Activated CD4-positive, CD25-positive, alpha-beta regulatory T cell (primary cell): ENCODE data around the gene FSTL1.

Source experiments
- DNase-seq, 4 experiments: peaks; one replicate each; lab custom pipeline; 2025; lab: John Stamatoyannopoulos, UW

Gene FSTL1

DNA sequence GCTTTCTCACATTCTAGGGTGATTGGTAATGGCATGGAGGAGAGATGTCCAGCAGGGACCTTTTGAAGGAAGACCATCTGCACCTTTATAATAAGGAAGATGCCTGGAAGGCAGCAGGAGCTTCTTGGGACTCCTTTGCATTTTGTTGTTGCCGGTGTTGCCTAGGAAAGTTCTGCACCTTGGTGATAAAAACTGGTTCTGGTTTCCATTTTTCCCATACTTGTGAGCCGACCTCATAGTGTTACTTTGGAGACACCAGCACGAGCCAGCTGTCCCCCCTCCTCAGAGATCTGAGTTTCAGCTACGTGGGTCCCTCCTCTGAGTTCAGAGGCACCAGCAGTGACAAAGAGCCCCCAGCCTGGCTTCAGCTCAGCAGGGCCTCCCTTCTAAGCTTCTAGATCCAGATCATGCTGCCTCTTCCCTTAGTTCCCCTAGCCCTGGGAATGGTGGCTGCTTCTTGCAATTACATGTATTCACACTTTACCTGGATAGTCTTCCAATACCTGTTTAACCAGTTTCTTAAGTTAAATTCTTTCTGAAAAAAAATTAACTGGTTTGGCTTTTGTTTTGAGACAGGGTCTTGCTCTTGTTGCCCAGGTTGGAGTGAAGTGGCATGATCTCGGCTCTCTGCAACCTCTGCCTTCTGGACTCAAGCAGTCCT, 18.0 kb upstream of the FSTL1 start:
- no peak for DNase-seq

DNA sequence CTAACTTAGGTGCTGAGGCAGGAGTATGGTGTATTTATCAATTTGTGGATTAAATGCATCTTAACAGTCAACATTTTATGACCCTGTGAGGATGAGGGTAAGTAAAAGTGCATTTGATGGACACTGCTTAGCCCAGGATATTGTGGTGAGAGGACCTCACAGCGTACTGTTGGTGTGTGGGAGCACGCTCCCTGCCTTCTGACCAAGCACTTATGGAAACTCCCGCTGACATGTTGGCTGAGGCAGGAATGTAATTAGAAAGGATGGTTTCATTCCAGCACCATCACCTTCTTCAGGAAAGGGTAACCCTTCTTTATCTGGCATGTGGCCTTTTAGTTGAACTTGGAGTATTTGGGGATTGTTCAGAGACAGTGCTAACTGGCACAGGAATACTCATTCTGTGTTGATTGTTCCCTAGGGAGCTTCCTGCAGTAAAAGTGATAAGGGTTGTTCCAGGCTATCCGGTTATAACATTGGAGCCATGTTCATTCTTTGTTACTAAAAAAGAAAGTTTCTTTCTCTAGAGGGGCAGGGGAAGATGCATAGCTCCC, 11.7 kb upstream of the FSTL1 start:
- no peak for DNase-seq

DNA sequence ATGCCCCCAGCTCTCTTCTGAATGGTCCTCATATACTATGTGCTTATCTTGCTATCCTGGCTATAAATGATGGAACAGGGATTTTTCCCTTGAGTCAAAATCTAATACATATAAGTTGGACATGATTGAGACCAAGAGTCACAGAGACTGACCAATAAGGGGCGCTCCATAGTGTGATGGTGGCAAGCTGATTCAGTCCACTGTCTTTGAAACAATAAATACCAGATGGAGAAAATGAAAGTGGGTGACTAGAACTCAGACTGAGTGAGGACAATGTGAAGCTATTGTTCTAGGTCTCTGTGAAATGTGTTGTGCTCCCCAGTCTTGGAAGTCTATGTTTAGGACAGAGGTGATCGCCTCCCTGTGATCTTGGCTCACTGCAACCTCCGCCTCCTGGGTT, 10.6 kb upstream of the FSTL1 start:
- no peak for DNase-seq

DNA sequence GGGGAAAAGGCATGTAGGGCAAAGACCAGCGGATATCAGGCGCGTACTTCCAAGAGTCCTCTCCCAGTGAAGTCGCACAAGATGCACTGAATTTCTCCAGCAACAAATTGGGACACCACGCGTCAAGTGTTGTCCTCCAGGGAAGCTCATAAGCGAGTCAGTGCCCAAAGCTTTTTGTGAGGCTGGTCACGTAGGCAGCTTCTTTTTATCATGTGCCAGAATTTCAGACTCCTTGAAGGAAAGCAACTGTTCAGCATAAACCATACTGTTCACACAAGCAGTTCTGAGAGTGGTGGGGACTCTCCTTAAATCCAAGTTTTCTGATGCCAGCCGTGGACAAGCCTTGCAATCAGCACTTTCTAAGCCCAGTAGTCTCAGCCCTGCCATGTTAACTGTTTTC, 10.1 kb upstream of the FSTL1 start:
- no peak for DNase-seq

DNA sequence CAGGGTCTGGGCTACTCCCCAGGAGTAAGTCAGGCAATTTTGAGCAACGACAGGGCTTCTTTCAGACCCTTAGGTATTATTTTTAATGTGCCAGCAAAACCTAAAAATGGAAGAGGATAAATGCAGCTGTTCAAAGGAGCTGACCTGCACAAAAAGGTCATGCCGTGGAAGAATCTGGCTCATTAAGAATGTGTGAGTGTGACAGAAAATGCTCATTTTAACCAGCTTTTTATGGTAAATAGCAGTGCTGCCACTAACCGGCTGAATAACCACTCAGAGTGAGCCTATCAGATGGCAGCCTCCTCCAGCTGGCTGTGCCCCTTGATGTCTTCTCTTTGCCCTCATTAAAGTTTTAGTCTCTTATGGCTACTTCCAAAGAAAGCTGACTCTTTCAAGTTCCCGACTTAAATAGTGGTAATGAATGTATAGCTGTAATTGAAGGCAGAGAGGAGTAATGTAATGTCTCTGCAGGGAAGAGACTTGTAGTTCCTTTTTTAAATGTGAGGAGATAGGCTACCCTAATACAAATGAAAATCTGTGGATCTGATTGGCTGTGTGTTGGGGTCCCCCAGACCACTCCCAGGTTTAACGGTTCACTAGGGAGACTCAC, 9.5 kb upstream of the FSTL1 start:
- no peak for DNase-seq

DNA sequence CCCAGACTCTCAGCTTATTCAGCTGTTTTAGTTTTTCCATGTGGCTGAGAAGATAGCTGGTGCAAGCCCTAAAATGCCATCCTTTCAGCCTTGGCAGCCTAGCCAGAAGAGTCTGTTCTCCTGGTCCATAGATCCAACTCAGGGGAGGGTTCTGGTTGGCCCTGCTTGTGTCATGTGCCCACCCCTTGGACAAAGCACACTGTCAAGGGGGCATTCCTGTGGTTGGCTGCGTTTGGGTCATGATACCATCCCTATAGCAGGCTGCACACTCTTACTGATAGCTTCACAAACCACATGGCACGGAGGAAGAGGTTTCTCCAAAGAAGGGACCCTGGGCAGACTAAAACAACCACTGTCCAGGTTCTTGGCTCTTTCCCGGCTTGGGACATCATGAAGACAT, 8.4 kb upstream of the FSTL1 start:
- DNase-seq = no peak

DNA sequence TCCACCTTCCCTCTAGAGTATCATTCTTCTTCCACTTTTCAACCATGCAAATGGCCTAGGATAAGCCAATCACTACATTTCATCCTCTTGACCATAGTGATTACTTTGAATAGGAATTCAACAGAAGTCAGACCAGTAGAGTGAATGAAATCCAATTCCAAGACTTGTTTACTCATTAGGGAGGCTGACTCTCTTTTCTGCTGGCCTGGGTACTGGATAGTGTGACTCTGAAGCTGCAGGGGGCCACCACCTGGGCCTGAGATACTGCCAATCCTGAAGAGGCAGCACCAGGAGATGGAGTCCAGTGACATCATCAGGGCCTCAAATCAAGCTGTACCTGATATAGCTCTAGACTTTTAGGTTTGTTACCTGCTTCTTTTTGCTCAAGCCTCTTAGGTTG, 7.0 kb upstream of the FSTL1 start:
- no peak for DNase-seq

DNA sequence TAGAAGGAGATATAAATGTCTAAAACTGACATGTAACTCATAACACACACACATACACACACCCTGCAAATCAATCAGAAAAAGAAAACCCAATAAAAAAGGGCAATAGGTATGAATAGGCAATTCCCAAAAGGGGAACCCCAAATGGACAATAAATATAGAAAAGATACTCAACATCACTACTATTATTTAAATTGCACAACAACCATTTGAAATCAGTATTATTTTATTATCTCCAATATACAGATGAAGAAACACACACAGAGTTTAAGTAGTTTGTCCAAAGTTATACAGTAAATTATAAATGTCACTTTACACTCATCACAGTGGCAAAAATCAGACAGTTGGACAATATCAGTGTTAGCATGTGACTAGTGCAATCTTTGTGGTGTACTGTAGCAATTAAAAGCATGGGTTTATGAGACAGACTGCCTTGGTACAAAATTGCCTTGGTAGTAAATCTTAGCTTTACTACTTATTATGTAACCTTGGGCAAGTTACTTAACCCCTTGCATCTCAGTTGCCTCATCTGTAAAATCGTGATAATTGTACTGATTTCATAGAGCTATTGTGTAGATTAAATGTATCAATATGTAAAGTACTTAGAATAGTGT, 3.4 kb upstream of the FSTL1 start:
- DNase-seq = no peak

DNA sequence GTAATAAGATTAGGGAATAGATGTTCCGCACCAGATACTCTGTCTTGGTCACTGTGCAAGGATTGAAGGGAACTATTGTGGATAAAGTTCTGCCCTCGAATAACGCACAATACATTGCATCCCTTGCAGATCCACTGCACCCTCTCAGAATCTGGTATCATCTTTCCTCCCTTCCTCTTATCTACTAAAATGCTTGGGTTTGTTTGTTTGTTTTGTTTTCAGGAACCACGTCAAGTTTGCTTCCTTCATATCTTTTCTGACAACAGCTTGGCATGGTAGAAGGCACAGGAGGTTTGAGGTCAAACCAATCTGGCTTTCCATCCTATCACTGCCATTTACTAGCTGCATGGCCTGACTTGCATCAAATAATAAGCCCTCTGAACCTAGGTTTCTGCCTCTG, 2.0 kb upstream of the FSTL1 start:
- no peak for DNase-seq

DNA sequence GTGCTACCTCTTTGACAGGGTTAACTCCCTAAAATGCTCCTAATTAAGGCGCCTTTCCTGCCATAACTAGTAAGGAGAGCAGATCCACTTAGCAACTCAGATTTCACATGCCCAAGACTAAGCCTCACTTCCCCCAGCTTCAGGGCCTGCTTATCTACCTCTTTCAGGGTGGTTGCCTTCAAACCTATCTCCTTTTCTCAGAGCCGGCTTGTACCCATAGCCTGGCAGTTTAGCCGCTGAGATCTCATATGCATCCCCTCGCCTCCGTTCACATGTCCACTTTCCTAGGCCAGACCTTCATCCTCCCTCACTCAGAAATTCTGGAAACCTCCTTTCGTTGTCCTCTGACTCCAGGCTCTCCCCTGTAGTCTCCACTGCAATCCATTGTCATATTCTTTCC, 1.0 kb upstream of the FSTL1 start:
- no peak for DNase-seq

DNA sequence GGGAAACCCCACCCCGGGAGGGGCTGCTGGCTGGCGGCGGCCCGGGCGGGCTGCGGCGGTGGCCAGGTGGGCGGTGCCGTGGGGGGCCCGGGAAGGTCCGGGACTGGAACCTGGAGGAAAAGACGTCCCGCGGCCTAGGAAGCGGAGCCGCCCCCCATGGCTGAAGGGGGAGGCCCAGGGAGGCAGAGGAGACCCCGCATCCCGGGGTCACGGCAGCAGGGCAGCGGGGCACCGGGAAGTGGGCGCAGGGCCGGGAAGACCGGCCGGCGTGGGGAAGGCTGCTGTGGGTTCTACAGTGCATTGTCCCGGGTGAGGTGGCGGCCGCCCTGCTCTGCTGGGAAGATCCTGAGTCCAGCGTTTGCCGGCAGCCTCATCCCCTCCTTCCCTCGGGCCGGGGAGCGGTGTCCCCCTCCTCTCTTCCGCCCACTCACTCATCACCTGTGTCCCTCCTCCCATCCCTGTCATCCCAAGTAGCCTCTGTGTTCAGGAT, 525 bp upstream of the FSTL1 start:
- DNase-seq = no peak

DNA sequence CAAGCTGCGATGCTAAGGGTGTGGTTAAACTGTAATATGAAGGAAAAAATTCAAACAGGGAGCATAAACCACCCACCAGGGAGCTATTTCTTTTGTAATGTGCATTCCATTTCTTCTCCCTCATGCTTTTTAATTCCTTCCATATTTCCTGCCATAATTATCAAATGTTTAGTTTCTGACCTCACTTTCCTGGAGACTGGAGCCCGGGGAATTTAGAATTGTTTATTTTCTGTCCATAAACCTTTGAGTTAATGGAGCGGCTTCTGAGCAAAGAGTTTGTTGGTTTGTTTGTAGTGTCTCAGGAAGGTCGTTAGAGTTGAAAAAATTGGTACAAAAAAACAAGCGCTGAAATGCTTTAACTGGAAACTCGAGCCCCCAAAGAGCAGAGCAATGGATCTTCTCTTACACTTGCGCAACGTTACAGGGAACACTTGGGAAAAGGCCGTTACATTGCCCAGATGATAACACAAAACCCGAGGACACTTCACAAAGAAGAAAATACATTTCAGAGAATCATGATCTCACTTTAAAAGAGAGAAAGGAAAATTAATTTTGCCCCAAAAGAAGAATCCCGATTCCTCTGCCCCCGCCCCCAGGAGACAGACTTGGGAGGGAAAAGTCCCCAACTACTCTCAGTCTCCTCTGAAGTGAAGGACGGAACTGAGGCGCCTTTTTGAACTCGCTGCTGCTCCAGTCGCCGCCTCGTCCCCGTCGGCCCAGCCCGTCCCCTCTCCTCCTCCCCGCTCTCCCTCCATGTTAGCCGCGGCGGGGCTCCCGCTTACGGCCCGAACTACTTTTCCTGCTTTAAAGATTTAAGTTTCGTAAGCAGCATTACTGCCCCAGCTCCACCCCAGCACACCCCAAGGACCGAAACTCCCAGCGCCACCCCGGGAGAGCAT, 842 bp downstream of the FSTL1 start:
- DNase-seq = no peak

DNA sequence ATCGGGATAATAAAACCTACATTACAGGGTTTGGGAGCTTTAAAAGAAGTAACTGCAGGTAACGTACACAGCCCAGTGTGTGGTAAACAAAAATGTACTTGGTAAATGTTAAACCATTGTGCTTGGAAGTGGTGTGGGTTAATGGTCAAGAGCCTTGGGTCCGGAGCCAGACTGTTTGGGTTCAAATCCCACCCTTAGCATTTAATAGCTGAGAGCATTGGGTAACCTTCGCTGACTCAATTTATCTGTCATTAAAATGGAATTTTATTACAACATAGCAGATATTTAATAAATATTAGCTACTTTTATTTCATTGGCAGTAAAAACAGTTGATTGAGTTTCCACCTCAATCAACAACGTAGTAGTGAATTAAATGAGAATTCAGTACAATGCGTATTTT, 1.5 kb downstream of the FSTL1 start:
- no peak for DNase-seq

DNA sequence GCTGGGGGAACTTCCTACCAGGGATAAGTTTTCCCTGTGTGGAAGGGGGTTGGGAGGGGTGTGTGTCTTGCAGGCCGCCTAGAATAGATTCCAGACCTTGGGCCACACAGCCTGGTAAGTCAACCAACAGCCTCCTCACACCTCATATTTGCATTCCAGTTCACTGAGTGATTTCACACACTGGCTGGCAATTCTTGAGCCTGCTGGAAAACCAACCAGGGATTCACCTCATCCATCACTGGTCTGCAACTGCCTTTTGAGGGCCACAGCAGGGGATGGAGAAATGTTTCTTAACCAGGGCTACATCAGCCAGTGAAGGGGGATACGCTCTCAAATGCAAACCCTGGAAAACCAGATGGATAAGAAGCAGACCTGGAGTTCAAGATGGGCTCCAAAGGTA, 2.0 kb downstream of the FSTL1 start:
- DNase-seq = no peak

DNA sequence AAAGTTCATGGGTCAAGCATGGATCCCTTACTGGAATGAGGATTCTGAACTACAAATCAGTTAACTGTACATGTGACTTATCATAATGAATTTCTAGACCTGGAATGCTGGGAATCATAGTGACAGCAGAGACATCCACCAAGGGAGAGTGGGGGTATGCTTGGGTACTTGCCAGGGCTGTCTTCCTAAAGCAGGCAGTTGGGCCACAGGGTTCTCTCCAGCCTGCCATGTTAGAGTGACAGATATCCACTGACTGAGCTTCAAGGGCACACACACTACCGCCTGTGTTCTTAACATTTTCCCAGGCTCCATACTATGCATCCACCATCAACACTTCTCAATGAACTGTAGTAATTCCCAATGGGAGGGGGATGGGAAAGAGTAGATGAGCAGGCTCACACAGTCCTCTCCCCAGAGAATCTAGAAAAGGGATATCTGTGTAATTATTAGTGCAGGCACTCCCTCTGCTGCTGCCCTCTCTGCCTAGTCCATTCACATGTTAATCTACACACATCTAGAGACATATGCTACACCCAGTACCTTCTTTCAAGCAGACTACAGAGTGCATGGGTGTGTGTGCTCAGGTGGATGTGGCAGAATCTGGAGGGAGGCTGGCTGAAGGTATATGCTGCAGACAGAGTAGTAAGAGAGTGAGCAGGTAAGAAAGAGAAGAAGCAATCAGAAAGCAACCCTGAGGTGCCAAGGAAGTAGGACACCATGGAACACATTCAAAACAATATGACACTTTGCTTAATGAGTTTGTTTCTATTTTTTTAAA, 3.7 kb downstream of the FSTL1 start:
- DNase-seq = no peak

DNA sequence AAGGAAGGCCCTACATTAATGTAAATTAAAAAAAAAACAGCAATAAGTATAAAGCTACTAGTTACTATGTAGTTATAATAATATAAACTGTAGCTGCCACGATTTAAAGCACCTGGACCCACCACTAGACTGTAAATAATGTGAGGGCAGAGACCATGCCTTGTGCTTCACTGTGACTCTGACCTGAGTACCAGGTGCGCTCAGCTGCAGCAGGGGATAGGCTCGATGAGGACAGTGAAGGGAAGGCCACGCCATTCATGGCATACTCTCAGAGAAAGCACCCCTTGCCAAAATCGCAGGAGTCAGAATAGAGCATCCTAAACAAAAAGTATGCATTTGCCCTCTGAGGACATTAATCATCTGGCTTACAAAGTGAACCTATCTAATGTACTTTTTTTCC, 5.1 kb downstream of the FSTL1 start:
- no peak for DNase-seq

DNA sequence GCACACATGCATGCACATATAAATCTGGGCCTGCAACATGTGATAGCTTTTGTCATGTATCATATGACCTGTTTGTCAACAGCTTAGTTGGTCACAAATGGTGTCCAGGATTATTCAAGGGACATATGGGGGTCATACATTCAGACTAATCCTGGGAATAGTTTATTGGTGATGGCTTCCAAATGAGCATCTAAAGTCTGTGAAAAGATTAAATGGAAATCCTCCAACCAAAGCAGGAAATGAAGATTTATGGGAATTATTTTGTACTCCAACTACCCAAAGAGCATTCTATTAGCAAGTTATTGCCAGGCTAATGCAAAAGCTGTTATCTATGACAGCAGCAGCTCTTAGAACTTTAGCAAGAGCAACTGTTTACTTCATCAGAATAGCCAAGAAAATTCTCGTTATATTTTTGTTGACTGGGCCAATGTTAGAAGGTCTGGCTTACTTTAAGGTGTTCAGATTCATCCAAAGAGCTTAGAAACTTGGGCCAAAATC, 7.1 kb downstream of the FSTL1 start:
- DNase-seq = no peak

DNA sequence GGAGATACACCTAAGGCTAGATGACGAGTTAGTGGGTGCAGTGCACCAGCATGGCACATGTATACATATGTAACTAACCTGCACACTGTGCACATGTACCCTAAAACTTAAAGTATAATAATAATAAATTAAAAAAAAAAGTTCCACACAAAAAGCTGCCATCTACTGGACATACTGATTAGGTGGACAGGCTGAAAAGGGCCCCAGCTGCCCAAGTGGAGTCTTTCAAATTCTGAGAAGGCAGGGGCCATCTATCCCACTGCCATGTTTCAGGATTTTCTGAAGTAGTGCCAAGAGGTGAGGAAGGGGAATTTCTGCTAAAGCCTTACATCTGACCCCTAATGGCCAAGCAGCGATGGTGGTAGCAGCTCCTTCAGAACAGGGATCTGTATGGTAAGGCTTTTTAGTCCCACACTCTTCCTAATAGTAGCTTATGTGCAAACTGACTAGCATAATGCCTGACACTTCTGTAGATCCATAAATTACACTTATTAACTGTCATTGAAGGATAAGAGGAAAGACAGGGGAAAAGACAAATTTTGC, 7.7 kb downstream of the FSTL1 start:
- DNase-seq = no peak

DNA sequence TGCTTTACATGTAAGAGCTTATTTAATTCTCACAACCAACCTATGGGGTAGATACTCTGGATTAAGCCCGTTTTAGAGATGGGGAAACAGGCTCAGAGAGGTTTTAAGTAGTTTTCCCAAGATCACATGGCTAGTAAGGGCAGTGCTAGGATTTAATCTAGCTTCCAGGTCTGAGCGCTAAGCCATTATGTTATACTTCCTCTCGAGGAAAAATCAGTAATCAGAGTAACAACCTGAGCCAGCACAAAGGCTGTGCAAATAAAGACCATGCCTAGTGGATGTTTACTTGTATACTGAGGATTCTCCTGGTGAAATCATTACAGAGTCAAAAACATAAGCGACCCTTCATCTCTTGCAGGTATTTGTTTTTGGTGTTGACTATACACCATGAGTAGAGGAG, 9.0 kb downstream of the FSTL1 start:
- no peak for DNase-seq

DNA sequence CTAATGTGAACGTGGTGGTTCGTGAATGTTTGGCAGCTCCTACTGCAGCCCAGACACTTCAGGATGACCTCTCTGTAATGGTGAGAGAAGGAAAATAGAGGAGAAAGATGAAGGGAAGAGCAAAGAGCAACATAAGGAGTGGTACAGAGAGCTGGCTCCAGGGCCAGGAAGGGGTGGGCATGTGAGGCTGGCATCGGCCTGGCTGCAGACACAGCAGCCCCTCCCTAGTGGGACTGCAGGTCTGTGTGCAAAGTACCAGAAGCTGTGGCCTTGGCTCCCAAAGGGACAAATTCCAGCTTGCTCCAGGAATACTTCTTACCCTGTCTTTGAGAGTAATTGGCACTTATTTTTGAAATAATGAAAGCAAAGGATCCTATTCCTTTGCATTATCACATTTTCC, 10.0 kb downstream of the FSTL1 start:
- DNase-seq = no peak
